HS-27A (cell line): ENCODE measurements around the gene LDB3.
"Not testable (repeated sequence)": the region's sequence is repeated elsewhere in the genome, so short reads cannot be mapped to it uniquely, and the experiment has no call there.

Experiments used
- DNase-seq: peaks from one replicate; pipeline ENCODE4 v3.0.0-alpha.2; 2012; ENCODE audit warnings: low read depth, missing footprints

The LDB3 gene

GRCh38 chr10:86730227-86730626 is 61.9 kb downstream of the LDB3 start:
- no peak for DNase-seq

DNA sequence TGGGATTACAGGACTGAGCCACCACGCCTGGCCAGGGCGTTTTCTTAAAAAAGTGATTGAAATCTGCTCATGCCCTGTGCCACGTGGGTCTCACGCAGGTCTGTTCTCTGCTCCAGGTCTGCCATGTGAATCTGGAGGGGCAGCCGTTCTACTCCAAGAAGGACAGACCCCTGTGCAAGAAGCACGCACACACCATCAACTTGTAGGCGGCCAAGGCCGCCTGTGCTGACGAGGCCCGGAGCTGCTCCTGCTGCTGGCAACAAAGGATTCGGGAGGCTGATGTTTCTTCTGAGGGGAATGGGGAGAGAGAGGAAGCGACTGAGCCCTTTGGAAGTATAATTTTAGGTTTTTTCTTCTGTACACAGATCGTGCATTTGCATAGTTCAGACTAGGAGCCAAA is 64.5 kb downstream of the LDB3 start:
- no peak for DNase-seq

DNA sequence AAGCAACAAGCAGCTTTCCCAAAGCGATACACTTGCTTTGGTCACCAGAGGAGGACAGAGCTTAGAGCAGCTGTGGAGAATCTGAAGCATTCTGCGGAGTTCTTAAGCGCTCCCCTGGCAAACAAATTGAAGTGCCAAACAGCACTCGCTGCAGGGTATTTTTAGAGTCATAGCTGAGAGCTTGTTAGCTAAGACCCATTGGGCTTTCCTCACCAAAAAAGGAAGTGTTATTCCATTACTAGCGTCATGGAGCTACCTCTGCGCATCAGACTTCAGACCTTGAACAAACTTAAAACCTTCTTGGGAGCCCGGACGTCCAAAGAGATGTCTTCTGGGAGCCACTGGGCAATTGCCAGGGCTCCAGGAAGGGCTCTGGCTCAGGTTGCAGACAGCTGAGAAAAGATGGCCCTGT is 65.0 kb downstream of the LDB3 start:
- DNase-seq = no peak

DNA sequence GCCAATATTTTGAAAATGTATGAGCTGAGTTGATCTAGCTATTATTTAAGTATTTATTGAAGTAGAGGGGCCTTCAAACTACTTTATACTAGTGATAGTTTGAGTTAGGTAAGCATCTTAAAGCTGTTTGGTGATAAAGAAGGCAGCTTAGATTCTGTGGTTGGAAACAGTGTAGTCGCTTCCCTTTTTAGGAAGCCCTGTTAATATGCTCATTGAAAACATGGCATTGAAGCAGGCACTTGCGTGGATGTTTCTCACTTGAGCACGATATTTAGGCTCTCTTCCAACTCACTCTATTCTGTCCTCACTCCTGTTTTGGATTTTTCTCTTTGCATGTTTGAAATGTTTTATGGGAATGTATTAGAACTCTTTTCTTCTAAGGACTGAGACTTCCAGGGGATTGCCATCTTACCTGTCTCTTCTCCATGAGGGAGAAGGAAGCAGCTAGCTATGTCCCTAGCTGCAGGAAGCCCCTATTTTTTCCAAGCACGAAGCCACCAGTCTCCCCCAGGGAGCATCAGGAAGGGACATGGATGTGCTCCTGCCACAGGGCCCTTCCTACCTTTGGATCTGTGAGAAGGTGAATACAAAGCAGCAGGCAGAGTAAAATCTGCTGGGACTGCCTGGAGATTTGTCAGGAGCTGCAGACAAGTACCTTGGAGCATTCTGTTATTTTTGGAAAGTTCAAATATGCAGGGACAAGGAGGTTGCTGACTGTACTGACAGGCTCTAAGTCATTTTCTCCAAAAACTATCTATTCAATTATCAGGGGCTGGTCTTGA is 66.1 kb downstream of the LDB3 start:
- DNase-seq = no peak

GRCh38 chr10:86735278-86735677 is 67.0 kb downstream of the LDB3 start:
- not testable (repeated sequence) for DNase-seq

DNA sequence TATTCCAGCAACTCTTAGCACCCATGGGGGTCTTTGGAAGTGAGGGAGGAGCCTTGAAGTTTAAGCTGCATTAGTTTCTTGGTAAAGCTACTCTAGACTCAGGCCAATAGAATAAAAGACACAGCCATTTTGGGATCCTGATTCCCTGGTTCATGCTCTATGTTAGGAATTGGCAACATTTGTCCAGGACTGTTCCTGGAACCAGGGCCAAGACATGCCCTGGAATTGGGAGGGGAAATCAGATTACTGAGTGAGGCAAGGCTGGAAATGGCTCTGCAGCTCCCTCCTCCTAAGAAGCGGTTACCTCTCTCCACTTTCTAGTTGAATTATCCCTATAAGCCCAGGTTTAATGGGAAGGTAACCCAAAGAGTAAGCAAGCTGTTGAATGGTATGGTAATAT is 73.9 kb downstream of the LDB3 start:
- no peak for DNase-seq

GRCh38 chr10:86744067-86744725 is 75.9 kb downstream of the LDB3 start:
- DNase-seq = no peak

GRCh38 chr10:86747796-86748581 is 79.7 kb downstream of the LDB3 start:
- DNase-seq = no peak

GRCh38 chr10:86749854-86750253 is 81.5 kb downstream of the LDB3 start:
- no peak for DNase-seq

GRCh38 chr10:86751477-86751876 is 83.2 kb downstream of the LDB3 start:
- DNase-seq = no peak

DNA sequence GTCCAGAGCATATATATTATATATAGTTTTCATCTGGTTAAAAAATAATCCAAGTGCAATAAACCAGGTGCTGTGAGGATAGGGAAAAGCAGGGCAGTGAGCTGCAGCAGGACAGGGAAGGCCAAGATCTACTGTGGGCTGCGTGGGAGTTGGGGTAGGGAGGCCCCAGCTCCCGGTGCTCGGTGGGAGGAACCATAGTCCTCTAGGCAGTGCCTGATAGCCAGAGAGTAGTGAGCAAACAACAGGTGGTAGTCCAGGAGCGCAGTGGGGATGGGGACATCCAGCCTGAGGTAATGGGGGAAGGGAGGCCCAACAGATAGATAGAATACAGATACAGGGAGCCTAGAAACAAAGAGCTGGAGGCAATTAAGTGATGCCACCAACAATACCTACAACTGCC is 84.0 kb downstream of the LDB3 start:
- DNase-seq = no peak

- no peak for DNase-seq
These were observed 84.7 kb downstream of the LDB3 start for GRCh38 chr10:86753051-86753450.

DNA sequence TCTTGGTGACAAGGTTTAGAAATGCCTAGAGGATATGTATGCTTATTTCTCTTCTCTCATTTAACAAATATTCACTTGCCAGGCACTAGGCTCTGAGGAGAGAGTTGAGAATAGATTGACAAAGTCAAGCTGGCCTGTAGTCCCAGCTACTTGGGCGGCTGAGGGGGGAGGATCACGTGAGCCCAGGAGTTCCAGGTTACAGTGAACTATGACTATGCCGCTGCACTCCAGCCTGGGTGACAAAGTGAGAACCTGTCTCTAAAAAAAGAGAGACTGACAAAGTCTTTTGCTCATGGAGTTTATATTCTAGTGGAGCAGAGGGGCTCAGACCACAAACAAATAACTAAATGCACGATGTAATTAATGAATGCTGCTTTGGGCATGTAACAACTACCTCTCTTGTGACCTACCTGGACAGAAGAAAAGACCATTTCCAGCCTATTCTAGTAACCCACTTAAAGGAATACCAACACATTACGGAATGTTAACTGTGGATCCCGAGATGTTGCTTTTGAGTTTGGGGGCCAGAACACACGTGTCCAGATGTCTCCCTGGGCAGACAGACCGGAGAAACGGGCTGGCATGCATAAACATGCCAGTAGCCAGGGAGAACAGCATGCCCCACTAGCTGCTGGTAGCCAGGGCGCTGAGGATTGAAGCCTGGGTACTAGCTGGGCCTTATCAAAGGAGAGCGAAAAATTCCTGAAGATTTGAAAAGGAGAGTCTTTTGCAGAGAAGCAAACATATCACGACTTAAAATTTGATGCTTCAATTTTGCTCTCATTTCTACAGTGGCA is 85.5 kb downstream of the LDB3 start:
- no peak for DNase-seq

GRCh38 chr10:86755454-86755739 is 87.1 kb downstream of the LDB3 start:
- DNase-seq = peak; percentile 36

DNA sequence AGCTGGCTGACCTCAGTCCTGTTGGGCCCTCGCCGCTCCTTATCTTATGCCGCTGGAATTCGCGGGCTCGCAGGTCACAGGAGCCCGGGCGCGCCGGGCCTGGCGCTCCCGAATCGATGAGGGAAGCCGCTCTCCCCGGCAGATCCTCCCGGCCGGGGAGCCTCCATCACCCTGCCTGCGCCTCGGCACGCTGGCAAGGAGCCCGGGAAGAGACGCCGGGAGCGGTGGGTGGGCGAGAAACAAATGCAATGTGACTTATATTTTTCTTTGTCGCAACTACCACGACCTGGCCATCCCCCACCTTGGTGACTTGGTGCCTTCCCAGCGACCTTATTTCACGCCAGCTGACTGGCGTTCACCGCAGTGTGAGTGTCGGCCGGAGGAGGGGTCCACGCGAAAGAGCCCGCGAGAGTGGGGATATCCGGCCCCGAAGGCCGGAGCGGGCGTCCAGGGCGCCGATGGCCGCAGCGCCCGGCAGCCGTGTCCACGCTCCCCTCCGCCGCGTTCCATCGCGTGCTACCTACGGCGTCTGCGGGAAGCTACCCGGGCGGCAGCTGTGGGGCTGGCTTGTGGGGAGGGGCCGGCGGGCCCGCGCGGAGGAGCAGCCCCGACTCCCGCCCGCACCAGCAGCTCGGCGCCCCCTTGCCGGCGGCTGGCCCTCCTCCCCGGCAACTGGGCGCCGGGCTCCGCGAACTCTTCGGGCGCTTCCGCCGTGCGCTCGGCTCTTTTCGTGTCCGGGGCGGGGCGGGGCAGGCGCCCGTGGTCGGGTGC is 87.6 kb downstream of the LDB3 start:
- peak; percentile 38 for DNase-seq

GRCh38 chr10:86756511-86757112 is 88.3 kb downstream of the LDB3 start, which contains the start of gene BMPR1A:
Gene BMPR1A (plus strand): TSS chr10:86756619. CDS start chr10:86876019, 119,400 bp downstream.
- DNase-seq = peak; percentile 24

DNA sequence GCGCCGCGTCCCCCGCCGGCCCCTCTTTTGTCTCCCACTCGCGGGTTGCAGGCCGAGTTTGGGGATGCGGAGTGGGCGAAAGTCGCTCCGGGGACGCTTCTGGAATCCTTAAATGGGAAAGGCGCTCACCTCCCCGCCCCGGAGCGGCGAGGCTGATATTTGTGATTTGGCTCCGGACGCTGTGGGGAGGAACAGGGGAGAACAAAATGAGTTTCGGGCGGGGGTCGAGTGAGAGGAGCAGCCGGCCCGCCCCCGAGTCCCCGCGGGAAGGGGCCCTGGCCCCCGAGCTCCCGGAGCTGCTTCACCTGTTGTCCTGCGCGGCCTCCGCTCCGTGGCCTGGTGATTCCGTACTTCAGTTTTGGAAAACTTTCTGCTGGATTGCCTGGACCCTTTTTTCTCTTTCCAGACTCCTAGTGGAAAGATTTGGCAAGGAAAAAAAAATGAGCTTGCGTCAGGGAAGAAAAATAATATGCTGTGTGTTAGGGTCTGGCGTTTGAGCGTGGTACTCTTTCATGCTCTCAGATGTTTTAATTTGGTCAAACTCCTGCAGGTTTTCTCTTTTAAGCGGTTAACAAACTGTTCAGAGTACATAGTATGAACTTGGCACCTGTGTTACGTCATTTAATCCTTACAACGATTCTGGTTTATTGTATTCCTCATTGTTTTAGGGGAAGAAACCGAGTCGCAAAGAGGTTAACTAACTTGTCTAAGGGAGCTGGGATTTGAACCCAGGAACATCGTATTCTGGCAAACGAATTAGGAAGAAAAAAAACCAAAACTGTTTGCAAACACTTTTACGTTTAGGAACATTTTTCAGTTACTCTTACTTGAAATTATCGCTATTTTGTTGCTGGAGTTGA is 89.0 kb downstream of the LDB3 start:
- peak; percentile 27 for DNase-seq

- DNase-seq = no peak
These were observed 90.1 kb downstream of the LDB3 start for GRCh38 chr10:86758189-86759072.
